ENCODE measurements around the gene SRP54. TPM values are rescaled to one million over a fixed set of nuclear protein-coding genes. Genes with fewer than 3 reads are reported as not detected.
A peak's percentile ranks its signal among the peaks of the same experiment; 100 is the strongest.

Gene SRP54
- total and polyA plus RNA-seq, 2 of the 13 experiments (the other 11 are each of a cell fraction or from before 2014, with no cell fraction given) = 42.2 to 207 TPM

DNA sequence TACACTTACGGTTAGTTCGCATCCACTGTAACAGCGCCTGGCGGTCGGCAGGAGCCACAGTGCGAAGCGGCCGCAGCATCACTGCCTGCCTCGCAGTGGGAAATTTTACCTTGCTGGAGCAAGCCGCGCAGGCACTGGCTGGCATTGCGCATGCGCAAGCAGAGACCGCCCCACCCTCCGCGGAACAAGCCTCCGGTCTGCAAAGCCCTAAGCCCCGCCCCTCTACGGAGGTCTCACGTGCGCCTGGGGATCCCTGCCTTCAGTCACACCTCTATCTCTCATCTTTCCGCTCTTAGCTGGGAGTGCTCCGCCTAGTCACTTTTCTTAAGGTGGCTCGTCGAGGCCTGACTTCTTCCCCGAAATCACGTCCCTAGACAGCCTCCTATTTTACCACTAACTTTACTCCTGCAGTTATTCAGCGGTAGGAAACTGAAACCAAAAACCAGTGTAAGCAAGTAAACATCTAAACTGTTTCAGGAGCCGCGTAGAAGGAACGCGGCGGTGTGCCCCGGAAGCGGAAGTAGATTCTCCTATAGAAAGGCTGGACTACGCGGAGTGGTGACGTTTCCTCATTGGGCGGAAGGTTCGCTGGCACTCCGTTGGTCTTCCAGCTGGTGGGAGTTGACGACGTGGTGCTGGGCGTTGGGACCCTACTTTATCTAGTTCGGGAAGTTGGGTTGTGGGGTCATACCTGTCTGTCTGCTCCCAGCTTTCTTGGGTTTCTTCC lies at the start of gene SRP54 (continued):
- TF ChIP-seq, protein P1, sequence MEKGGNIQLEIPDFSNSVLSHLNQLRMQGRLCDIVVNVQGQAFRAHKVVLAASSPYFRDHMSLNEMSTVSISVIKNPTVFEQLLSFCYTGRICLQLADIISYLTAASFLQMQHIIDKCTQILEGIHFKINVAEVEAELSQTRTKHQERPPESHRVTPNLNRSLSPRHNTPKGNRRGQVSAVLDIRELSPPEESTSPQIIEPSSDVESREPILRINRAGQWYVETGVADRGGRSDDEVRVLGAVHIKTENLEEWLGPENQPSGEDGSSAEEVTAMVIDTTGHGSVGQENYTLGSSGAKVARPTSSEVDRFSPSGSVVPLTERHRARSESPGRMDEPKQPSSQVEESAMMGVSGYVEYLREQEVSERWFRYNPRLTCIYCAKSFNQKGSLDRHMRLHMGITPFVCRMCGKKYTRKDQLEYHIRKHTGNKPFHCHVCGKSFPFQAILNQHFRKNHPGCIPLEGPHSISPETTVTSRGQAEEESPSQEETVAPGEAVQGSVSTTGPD (CRISPR knock-in tag; IDR thresholded peaks at IDR 0.05) = 0 out of 2 replicates have a peak, but pooled peaks have one; percentile 46
- TF ChIP-seq ZNF383 (CRISPR knock-in tag; IDR thresholded peaks at IDR 0.05; ENCODE audit: borderline replicate concordance) = peak; percentile 99; the same call in 1 of the 2 replicates
- peak; percentile 90 for TF ChIP-seq SALL1 (CRISPR knock-in tag; IDR thresholded peaks at IDR 0.05)
- peak; percentile 97 for TF ChIP-seq HOXA5 (CRISPR knock-in tag; IDR thresholded peaks at IDR 0.05)
- peak; percentile 100 for TF ChIP-seq KMT2B (CRISPR knock-in tag; IDR thresholded peaks at IDR 0.05)
- TF ChIP-seq, protein P2, sequence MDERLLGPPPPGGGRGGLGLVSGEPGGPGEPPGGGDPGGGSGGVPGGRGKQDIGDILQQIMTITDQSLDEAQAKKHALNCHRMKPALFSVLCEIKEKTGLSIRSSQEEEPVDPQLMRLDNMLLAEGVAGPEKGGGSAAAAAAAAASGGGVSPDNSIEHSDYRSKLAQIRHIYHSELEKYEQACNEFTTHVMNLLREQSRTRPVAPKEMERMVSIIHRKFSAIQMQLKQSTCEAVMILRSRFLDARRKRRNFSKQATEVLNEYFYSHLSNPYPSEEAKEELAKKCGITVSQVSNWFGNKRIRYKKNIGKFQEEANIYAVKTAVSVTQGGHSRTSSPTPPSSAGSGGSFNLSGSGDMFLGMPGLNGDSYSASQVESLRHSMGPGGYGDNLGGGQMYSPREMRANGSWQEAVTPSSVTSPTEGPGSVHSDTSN (CRISPR knock-in tag; IDR thresholded peaks at IDR 0.05) = no peak
- 0 out of 2 replicates have a peak, but pooled peaks have one; percentile 95 for TF ChIP-seq MATR3 (CRISPR knock-in tag; IDR thresholded peaks at IDR 0.05)
- TF ChIP-seq, protein P3, sequence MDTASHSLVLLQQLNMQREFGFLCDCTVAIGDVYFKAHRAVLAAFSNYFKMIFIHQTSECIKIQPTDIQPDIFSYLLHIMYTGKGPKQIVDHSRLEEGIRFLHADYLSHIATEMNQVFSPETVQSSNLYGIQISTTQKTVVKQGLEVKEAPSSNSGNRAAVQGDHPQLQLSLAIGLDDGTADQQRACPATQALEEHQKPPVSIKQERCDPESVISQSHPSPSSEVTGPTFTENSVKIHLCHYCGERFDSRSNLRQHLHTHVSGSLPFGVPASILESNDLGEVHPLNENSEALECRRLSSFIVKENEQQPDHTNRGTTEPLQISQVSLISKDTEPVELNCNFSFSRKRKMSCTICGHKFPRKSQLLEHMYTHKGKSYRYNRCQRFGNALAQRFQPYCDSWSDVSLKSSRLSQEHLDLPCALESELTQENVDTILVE (CRISPR knock-in tag; IDR thresholded peaks at IDR 0.05) = peak; percentile 98
- TF ChIP-seq, protein P4, sequence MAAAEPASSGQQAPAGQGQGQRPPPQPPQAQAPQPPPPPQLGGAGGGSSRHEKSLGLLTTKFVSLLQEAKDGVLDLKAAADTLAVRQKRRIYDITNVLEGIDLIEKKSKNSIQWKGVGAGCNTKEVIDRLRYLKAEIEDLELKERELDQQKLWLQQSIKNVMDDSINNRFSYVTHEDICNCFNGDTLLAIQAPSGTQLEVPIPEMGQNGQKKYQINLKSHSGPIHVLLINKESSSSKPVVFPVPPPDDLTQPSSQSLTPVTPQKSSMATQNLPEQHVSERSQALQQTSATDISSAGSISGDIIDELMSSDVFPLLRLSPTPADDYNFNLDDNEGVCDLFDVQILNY (CRISPR knock-in tag; conservative IDR thresholded peaks at IDR 0.05) = peak; percentile 16
- peak; percentile 86 for TF ChIP-seq ZFX (CRISPR knock-in tag; IDR thresholded peaks at IDR 0.05; ENCODE audit: low read depth)
- peak; percentile 99 for TF ChIP-seq ZNF724P (CRISPR knock-in tag; IDR thresholded peaks at IDR 0.05; ENCODE audit: borderline replicate concordance)
- TF ChIP-seq ZNF570 (CRISPR knock-in tag; IDR thresholded peaks at IDR 0.05; ENCODE audit: borderline replicate concordance) = peak; percentile 91; the same call in 1 of the 2 replicates
- no peak; the same call in 1 of the 2 replicates for TF ChIP-seq SMC3 (IDR thresholded peaks at IDR 0.05; ENCODE audit: low read length)
- no peak for TF ChIP-seq MBD4 (IDR thresholded peaks at IDR 0.05; ENCODE audit: borderline replicate concordance, low read length)
- TF ChIP-seq, protein P5, sequence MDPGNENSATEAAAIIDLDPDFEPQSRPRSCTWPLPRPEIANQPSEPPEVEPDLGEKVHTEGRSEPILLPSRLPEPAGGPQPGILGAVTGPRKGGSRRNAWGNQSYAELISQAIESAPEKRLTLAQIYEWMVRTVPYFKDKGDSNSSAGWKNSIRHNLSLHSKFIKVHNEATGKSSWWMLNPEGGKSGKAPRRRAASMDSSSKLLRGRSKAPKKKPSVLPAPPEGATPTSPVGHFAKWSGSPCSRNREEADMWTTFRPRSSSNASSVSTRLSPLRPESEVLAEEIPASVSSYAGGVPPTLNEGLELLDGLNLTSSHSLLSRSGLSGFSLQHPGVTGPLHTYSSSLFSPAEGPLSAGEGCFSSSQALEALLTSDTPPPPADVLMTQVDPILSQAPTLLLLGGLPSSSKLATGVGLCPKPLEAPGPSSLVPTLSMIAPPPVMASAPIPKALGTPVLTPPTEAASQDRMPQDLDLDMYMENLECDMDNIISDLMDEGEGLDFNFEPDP (CRISPR knock-in tag; conservative IDR thresholded peaks at IDR 0.05) = peak; percentile 99
- TF ChIP-seq ZNF788 (CRISPR knock-in tag; IDR thresholded peaks at IDR 0.05; ENCODE audit: borderline replicate concordance) = peak; percentile 98
- TF ChIP-seq, protein P6, sequence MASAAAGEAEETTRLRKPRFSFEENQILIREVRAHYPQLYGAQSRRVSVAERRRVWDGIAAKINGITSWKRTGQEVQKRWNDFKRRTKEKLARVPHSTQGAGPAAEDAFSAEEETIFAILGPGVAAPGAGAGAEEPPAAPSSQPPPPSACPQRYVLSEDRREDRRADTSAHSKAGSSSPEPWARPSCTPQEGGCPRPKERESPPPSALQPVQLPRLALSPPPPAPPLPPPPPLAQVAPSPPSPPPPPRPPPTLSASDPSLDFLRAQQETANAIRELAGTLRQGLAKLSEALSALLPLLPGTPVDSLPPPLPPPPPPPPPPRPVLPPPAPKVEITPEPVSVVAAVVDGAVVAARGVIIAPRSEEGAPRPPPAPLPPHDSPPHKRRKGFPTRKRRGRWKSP (CRISPR knock-in tag; IDR thresholded peaks at IDR 0.05) = no peak
- TF ChIP-seq SP4 (CRISPR knock-in tag; IDR thresholded peaks at IDR 0.05) = peak; percentile 91
- peak; percentile 93; the same call in 1 of the 2 replicates for TF ChIP-seq KLF15 (CRISPR knock-in tag; IDR thresholded peaks at IDR 0.05; ENCODE audit: borderline replicate concordance)
- peak; percentile 67 for TF ChIP-seq HHEX (CRISPR knock-in tag; IDR thresholded peaks at IDR 0.05)
- TF ChIP-seq ZNF235 (CRISPR knock-in tag; IDR thresholded peaks at IDR 0.05; ENCODE audit: borderline replicate concordance) = peak; percentile 95; the same call in 1 of the 2 replicates
- TF ChIP-seq ZNF282 (IDR thresholded peaks at IDR 0.05; ENCODE audit: partially characterized antibody) = no peak
- TF ChIP-seq BRCA1 (CRISPR knock-in tag; IDR thresholded peaks at IDR 0.05) = peak; percentile 99
